Measurements from ENCODE around the gene PIGB. TPM values are rescaled to one million over a fixed set of nuclear protein-coding genes. Genes with fewer than 3 reads are reported as not detected.
A peak's percentile ranks its signal among the peaks of the same experiment; 100 is the strongest.

Gene PIGB
- total and polyA plus RNA-seq, 2 of the 13 experiments (the other 11 are each of a cell fraction or from before 2014, with no cell fraction given), result 14.5 to 19.1 TPM

DNA sequence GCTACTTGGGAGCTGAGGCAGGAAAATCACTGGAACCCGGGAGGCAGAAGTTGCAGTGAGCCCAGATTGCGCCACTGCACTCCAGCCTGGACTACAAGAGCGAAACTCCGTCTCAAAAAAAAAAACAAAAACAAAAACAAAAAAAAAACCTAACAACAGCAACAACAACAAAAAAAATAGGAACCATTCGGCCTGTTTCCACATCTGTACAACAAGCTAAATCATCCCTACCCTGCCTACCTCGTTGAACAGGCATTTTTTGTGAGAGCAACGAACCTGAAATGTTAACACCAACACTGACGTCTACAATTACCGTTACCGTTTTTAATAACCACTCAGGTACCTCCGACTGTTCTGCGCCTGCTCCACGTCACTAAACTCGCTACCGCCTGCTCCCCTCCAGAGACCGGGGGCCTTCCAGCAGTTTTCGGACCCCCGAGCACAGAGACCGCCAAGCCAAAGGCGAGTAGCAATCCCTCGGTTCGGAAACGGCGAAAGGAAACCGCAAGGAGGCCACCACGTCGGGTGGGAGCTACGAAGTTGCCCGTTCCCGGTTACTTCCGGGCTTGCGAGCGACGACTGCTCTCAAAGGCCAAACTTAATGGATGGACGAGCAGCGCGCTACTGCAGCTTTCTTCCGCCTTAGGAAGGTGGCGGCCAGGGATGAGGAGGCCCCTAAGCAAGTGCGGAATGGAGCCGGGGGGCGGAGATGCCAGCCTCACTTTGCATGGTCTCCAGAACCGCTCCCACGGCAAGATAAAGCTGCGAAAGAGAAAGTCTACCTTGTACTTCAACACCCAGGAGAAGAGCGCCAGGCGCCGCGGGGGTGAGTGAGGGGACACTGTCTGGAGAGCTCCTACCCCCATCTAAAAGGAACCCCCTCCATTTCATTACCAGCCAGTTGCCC lies at the start of gene PIGB, which contains the start of gene PIGBOS1 (continued):
- TF ChIP-seq ELF4 (CRISPR knock-in tag; IDR thresholded peaks at IDR 0.05; ENCODE audit: borderline replicate concordance) (peak; percentile 95), ZNF724P (CRISPR knock-in tag; IDR thresholded peaks at IDR 0.05; ENCODE audit: borderline replicate concordance) (no peak), ZNF713 (CRISPR knock-in tag; IDR thresholded peaks at IDR 0.05) (no peak), ZNF274 (CRISPR knock-in tag; IDR thresholded peaks at IDR 0.05) (peak; percentile 52; the same call in 1 of the 2 replicates), ZKSCAN5 (CRISPR knock-in tag; IDR thresholded peaks at IDR 0.05) (no peak), BRCA1 (CRISPR knock-in tag; IDR thresholded peaks at IDR 0.05) (no peak; the same call in 1 of the 2 replicates), BCL6 (CRISPR knock-in tag; IDR thresholded peaks at IDR 0.05) (peak; percentile 49), POGZ (CRISPR knock-in tag; IDR thresholded peaks at IDR 0.05) (peak; percentile 96), ZNF326 (CRISPR knock-in tag; IDR thresholded peaks at IDR 0.05; ENCODE audit: borderline replicate concordance) (no peak), ZNF570 (CRISPR knock-in tag; IDR thresholded peaks at IDR 0.05; ENCODE audit: borderline replicate concordance) (0 out of 2 replicates have a peak, but pooled peaks have one; percentile 58), CBX2 (IDR thresholded peaks at IDR 0.05; ENCODE audit: low read depth, low read length) (no peak), CBX2 (CRISPR knock-in tag; IDR thresholded peaks at IDR 0.05; ENCODE audit: low read depth) (no peak), ZNF468 (CRISPR knock-in tag; IDR thresholded peaks at IDR 0.05) (0 out of 2 replicates have a peak, but pooled peaks have one; percentile 40), ZNF552 (CRISPR knock-in tag; IDR thresholded peaks at IDR 0.05; ENCODE audit: borderline replicate concordance) (peak; percentile 65; the same call in 1 of the 2 replicates), CHCHD3 (CRISPR knock-in tag; IDR thresholded peaks at IDR 0.05) (no peak), ZBTB7B (CRISPR knock-in tag; IDR thresholded peaks at IDR 0.05) (peak; percentile 84), MBNL3 (CRISPR knock-in tag; conservative IDR thresholded peaks at IDR 0.05) (no peak), MTA3 (CRISPR knock-in tag; IDR thresholded peaks at IDR 0.05) (no peak), ZNF747 (CRISPR knock-in tag; IDR thresholded peaks at IDR 0.05; ENCODE audit: borderline replicate concordance) (no peak; the same call in 1 of the 2 replicates)
- TF ChIP-seq, protein P1, sequence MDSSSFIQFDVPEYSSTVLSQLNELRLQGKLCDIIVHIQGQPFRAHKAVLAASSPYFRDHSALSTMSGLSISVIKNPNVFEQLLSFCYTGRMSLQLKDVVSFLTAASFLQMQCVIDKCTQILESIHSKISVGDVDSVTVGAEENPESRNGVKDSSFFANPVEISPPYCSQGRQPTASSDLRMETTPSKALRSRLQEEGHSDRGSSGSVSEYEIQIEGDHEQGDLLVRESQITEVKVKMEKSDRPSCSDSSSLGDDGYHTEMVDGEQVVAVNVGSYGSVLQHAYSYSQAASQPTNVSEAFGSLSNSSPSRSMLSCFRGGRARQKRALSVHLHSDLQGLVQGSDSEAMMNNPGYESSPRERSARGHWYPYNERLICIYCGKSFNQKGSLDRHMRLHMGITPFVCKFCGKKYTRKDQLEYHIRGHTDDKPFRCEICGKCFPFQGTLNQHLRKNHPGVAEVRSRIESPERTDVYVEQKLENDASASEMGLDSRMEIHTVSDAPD (CRISPR knock-in tag; IDR thresholded peaks at IDR 0.05), result no peak
- TF ChIP-seq, protein P2, sequence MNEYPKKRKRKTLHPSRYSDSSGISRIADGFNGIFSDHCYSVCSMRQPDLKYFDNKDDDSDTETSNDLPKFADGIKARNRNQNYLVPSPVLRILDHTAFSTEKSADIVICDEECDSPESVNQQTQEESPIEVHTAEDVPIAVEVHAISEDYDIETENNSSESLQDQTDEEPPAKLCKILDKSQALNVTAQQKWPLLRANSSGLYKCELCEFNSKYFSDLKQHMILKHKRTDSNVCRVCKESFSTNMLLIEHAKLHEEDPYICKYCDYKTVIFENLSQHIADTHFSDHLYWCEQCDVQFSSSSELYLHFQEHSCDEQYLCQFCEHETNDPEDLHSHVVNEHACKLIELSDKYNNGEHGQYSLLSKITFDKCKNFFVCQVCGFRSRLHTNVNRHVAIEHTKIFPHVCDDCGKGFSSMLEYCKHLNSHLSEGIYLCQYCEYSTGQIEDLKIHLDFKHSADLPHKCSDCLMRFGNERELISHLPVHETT (CRISPR knock-in tag; conservative IDR thresholded peaks at IDR 0.05), result peak; percentile 92
- TF ChIP-seq, protein P3, sequence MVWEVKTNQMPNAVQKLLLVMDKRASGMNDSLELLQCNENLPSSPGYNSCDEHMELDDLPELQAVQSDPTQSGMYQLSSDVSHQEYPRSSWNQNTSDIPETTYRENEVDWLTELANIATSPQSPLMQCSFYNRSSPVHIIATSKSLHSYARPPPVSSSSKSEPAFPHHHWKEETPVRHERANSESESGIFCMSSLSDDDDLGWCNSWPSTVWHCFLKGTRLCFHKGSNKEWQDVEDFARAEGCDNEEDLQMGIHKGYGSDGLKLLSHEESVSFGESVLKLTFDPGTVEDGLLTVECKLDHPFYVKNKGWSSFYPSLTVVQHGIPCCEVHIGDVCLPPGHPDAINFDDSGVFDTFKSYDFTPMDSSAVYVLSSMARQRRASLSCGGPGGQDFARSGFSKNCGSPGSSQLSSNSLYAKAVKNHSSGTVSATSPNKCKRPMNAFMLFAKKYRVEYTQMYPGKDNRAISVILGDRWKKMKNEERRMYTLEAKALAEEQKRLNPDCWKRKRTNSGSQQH (CRISPR knock-in tag; IDR thresholded peaks at IDR 0.05; ENCODE audit: low read depth), result peak; percentile 82; the same call in 1 of the 2 replicates
- TF ChIP-seq, protein P4, sequence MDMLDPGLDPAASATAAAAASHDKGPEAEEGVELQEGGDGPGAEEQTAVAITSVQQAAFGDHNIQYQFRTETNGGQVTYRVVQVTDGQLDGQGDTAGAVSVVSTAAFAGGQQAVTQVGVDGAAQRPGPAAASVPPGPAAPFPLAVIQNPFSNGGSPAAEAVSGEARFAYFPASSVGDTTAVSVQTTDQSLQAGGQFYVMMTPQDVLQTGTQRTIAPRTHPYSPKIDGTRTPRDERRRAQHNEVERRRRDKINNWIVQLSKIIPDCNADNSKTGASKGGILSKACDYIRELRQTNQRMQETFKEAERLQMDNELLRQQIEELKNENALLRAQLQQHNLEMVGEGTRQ (IDR thresholded peaks at IDR 0.05; ENCODE audit: low read depth, low read length), result no peak
- TF ChIP-seq, protein P4 (CRISPR knock-in tag; IDR thresholded peaks at IDR 0.05; ENCODE audit: borderline replicate concordance), result no peak

Measured in HepG2 (cell line).